Measurements from ENCODE around the gene CSAD. TPM values are rescaled to one million over a fixed set of nuclear protein-coding genes. Genes with fewer than 3 reads are reported as not detected.
A peak's percentile ranks its signal among the peaks of the same experiment; 100 is the strongest.

CSAD gene
- polyA plus RNA-seq, 1 experiment = 30.7 TPM

DNA sequence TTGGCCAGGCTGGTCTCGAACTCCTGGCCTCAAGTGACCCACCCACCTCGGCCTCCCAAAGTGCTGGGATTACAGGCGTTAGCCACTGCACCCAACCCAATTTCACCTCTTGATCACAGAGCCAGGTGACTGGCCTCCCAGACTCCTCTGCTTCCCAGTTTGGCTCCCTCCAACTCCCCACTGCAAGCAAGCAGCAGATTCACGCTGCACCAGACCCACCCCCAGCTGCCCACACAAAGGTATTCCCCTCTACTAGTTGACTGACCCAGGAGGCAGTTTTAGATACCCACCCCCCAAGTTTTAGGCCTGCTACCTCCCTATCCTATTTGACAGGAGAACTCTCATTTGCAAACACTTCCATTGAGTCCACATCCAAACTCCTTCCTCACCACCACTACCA, 46.1 kb upstream of the CSAD start:
- no peaks in the 10 kb centered on the region for H3K36me3 ChIP-seq (ENCODE audit: control insufficient read depth, insufficient read depth, low read length)
- DNase-seq (ENCODE audit: low read depth) = no peak
- no peak overlapping the region for H3K4me3 ChIP-seq (ENCODE audit: low read depth, low read length)
- POLR2A ChIA-PET = no interaction called here
- CTCF ChIA-PET = no interaction called here
- no peaks in the 10 kb centered on the region for H3K27me3 ChIP-seq (ENCODE audit: control insufficient read depth, insufficient read depth, low read length)
- TF ChIP-seq, protein P1, sequence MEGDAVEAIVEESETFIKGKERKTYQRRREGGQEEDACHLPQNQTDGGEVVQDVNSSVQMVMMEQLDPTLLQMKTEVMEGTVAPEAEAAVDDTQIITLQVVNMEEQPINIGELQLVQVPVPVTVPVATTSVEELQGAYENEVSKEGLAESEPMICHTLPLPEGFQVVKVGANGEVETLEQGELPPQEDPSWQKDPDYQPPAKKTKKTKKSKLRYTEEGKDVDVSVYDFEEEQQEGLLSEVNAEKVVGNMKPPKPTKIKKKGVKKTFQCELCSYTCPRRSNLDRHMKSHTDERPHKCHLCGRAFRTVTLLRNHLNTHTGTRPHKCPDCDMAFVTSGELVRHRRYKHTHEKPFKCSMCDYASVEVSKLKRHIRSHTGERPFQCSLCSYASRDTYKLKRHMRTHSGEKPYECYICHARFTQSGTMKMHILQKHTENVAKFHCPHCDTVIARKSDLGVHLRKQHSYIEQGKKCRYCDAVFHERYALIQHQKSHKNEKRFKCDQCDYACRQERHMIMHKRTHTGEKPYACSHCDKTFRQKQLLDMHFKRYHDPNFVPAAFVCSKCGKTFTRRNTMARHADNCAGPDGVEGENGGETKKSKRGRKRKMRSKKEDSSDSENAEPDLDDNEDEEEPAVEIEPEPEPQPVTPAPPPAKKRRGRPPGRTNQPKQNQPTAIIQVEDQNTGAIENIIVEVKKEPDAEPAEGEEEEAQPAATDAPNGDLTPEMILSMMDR (IDR thresholded peaks at IDR 0.05; ENCODE audit: insufficient read depth, low read depth, low read length) = no peak

DNA sequence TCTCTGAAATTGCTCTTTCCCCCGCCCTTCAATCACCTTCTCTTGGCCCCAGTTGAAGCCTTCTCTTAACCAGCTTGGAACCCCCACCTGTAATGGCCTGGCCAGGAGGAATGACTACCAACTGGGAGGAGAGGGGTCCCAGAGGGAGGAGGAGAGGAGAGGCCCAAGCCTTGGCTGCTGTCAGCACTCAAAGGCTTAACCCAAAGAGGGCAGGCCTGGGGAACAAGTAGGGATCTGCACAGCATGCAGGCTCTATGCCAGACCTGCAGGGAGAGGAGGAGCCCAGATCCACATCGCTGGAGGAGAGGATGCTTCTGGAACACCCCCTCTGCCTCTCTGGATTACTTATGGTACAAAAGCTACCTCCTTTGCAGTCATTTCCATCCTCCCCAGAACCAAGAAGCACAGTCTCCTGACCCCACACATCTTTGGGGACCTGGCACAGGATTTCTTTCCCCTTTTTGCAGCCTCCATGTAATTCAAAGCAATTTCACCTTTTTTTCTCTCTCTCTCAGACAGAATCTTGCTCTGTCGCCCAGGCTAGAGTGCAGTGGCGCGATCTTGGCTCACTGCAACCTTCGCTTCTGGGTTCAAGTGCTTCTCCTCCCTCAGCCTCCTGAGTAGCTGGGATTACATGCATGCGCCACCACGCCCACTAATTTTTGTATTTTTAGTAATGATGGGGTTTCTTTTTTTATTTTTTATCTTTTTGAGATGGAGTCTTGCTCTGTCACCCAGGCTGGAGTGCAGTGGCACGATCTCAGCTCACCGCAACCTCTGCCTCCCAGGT, 45.1 kb upstream of the CSAD start:
- POLR2A ChIA-PET = no interaction called here
- no peaks in the 10 kb centered on the region for H3K36me3 ChIP-seq (ENCODE audit: control insufficient read depth, insufficient read depth, low read length)
- no peak overlapping the region for H3K4me3 ChIP-seq (ENCODE audit: low read depth, low read length)
- CTCF ChIA-PET = interaction anchor here (1.8 kb wide), 1 partner anchor 11 kb away, joined by 4 read pairs; no protein-coding TSS in a partner anchor
- TF ChIP-seq, protein P1 (IDR thresholded peaks at IDR 0.05; ENCODE audit: insufficient read depth, low read depth, low read length) = no peak
- DNase-seq (ENCODE audit: low read depth) = no peak
- H3K27me3 ChIP-seq (ENCODE audit: control insufficient read depth, insufficient read depth, low read length) = no peaks in the 10 kb centered on the region

DNA sequence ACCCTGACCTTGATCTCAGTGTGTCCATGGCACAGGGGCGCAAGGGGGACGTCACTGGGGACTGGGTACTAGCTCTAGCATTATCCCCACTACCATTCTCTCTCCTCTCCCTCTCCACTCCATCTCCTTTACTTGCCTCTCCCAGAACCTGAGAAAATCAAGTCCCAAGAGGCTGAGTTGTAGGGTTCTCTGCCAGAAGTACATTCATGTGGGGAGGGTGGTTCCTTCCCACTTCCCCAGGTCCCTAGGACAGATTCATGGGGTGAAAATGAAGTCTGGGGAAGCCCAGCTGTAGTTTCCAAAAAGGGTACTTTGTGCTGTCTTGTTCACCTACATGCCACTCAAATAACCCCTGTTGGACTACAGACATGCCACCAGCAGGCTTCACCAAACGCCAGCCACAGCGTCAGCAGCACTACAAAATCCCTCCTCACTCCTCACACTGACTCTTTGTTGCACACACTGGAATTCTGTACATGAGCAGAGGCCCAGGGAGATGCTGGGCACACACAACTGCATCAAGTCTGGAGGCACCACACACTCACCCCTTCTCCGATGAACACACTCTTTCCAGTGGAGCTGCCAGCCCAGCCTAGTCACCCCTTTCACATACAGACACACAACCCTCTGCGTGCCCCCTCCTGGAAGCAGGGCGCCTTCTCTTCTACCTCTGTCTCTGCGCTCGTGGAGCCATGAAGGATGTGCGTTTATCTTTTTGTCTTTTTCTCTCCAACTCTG, 44.3 kb upstream of the CSAD start:
- ChIA-PET POLR2A (no interaction called here), CTCF (interaction anchor here (0.8 to 1.8 kb wide), 2 partner anchors 8 to 11 kb away, joined by 3 to 4 read pairs; no protein-coding TSS in a partner anchor)
- DNase-seq (ENCODE audit: low read depth) = no peak
- TF ChIP-seq, protein P1 (IDR thresholded peaks at IDR 0.05; ENCODE audit: insufficient read depth, low read depth, low read length) = no peak
- H3K4me3 ChIP-seq (ENCODE audit: low read depth, low read length) = no peak overlapping the region
- no peaks in the 10 kb centered on the region for H3K27me3 ChIP-seq (ENCODE audit: control insufficient read depth, insufficient read depth, low read length)
- H3K36me3 ChIP-seq (ENCODE audit: control insufficient read depth, insufficient read depth, low read length) = no peaks in the 10 kb centered on the region

DNA sequence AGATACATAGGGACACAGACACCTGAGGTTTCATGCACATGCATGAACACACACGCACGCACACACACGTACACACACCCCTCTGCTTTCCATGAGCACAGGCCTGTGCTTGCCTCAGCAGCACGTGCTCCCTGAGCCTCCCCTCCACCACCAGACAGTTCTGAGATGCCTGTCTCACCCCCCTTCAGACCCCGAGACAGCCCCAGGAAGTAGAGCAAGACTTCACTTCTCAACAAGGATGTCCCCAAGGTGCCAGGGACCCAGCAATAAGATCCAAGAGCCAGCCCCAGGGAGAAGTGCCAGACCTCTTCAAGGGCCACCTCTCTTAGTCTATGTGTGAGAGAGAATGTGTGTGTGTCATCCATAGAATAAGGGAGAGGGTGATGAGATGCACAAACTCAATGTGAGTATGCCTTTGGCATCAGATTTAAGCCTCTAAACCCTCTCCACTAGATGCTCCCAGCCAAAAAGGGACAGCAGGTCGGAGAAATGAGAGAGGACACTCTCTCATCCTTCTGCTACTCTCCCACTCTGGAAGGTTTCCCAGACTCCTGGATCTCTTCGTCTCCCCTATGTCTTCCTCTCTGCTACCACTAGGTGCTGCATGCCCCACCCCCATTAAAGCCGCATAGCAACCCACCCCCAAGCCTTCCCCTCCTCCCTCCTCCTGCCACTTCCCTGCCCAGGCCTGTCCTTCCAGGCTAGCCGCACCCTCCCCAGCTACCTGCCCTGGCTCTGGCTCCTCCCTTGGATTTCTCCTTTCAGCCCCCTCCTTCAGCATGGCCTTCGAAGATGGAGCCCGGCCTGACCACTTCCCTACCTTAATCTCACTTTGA, 43.6 kb upstream of the CSAD start:
- TF ChIP-seq, protein P1 (IDR thresholded peaks at IDR 0.05; ENCODE audit: insufficient read depth, low read depth, low read length) = peak; percentile 47
- H3K27me3 ChIP-seq (ENCODE audit: control insufficient read depth, insufficient read depth, low read length) = no peaks in the 10 kb centered on the region
- H3K36me3 ChIP-seq (ENCODE audit: control insufficient read depth, insufficient read depth, low read length) = no peaks in the 10 kb centered on the region
- POLR2A ChIA-PET = interaction anchor here (0.6 to 1.0 kb wide), 2 partner anchors 44 to 152 kb away, joined by 3 to 6 read pairs; partner anchors contain the start of gene ESPL1
- CTCF ChIA-PET = interaction anchor here (0.8 to 1.8 kb wide), 3 partner anchors 9 to 37 kb away, joined by 3 to 4 read pairs (median 3); no protein-coding TSS in a partner anchor
- H3K4me3 ChIP-seq (ENCODE audit: low read depth, low read length) = no peak overlapping the region
- no peak for DNase-seq (ENCODE audit: low read depth)
